GM21723 (cell line): ENCODE results near the gene SBNO2.

Source experiments
- ATAC-seq: cut with Tn5 transposase; IDR thresholded peaks from one replicate; pipeline ENCODE4 v1.9.1; 2021; ENCODE audit warnings: mild to moderate bottlenecking, moderate library complexity; ENCODE audit not compliant: unreplicated experiment

Gene SBNO2

GRCh38 chr19:1156305-1156801 lies 17.7 kb downstream of the SBNO2 start:
- ATAC-seq, result no peak

DNA sequence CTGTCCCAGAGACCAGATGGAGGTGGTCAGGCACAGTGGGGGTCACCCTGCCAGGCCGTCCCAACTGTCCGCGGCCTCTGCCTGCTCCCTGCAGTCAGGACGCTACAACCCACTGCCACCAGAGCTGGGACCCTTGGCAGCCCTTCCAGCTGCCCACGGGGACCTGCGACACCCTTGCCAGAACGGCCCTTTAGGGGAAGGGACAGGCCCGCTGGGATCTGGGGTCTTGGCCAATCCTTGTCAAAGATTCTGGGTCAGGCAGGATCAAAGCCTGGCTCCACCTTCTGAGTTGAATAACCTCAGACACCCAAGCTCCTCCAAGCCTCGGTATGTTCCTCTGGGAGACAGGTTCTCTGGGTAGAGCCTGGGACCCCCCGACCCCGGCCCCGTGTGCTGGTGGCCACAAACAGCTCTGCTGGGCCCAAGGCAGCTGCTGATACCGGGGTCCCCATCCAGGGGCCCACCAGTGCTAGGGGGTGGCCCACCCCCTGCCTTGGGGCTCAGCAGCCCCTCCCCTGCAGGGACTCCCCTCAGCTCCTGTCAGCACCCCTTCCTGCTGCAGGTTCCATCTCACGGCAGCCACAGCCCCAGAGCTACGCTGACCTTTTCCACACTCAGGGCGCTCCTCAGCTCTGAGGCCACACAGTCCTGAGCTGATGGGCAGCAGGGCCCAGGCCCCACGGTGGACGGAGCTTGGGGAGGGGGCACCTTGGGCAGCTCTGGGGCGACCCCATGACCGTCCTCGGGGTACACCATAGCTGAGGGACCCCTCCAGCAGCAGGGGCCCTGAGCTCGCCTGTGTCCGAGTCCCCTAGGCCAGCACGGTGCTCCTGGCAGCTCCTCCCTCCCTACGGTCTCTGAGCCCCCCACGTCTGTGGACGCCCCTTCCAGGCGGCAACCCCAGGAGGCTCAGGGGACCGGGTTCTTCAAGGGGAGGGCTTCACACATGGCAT lies 18.4 kb downstream of the SBNO2 start:
- ATAC-seq, result no peak

GRCh38 chr19:1154731-1155351 lies 19.2 kb downstream of the SBNO2 start:
- ATAC-seq, result no peak

DNA sequence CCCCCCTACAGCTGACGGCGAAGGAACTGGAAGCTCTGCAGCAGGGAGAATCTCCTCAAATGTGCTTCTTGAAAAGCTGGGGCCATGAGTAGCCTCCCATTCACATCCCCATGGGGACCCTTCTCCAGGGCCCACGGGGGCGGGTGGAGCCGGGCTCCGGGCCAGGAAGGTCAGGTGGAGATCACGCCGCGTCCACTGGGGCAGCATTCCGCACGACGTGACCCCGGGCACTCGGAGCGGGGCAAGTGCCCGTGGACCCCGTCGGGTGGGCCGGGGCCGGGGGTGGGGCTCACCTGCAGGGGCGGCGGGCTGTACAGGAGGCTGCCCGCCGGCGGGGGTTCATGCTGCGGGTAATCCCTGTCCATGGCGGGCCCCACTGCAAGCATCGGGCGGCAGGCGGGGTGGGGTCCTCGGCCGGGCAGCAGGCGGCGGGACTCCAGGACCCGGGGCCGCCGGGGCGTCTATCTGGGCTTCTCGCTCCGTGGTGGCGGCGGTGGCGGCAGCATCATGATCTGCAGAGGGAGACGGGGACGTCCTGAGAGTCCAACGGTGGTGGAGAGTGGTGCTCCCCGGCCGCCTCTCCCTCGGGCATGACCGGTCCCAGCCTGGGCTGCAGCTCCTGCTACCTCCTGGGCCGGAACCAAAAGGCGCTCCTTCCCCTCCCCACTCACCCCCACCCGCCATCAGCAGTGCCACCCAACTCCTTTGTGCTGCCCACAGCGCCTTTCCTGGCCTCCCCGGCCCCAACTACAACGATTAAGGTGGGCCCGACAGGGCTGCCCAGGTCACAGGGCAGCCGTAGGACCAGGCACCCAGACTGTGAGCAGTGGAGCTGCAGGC lies 20.0 kb downstream of the SBNO2 start:
- ATAC-seq, result no peak

DNA sequence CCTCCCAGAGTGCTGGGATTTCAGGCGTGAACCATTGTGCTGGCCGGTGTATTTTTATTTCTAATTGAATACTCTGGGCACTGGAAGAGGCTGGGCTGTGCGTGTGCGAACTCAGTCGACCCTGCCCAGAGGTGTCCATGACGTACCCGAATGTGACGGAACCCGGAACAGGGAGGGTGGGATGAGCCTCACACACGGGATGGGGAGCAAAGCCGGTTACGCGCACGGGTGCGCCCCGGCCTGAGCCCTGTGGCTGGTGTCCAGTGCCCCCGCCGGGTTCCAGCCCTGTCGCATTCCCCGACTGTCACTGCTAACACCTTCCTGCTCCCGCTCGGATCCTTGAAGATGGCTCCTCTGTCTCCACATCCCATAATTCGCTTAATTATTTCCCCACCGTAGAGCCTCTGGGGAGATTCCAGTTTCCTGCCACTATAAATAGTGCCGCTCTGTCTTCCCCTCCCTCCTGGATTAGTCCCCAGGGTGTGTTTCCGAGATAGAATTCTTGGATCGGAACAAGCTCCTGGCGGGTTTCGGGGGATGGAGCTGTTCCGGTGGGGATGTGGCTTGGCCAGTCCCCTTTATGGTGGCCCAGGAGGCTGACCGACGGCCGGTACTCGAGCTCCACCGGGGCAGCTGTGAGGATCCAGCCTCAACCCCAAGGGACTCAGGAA lies 22.0 kb downstream of the SBNO2 start:
- no peak for ATAC-seq

GRCh38 chr19:1151037-1151724 lies 22.9 kb downstream of the SBNO2 start:
- ATAC-seq, result no peak

DNA sequence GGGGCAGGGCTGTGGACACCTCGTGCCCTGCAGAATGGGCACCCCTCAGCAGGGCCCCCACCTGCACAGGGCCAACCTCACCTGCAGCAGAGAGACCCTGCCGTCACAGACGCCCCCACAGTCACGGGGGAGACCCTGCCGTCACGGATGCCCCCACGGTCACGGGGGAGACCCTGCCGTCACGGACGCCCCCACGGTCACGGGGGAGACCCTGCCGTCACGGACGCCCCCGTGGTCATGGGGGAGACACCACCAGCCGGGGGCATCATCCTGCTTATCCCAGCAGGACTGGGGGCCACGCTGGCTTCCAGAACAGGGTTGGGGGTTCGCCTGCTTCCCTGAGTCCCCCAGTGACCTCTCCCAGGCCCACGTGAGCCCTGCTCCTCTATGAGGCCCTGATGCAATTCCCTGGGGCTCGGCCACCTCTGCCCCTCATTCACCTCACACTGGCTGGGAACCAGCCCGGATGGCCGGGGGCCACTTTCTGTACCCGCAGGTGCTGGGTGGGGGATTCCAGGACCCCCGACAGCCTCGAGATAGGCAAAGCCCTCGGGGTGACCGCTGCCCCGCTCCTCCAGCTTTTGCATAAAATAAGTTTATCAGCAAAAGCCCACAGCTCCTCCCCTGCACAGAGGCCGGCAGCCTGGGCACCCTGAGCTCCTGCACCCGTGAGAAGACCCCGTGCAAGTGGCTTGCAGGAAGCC lies 23.6 kb downstream of the SBNO2 start:
- no peak for ATAC-seq

- ATAC-seq, result no peak
Observed at GRCh38 chr19:1149259-1150045, 24.6 kb downstream of the SBNO2 start.

GRCh38 chr19:1147934-1148549 lies 26.0 kb downstream of the SBNO2 start:
- ATAC-seq, result no peak

- ATAC-seq, result no peak
Observed at GRCh38 chr19:1146858-1147780, 26.9 kb downstream of the SBNO2 start.

DNA sequence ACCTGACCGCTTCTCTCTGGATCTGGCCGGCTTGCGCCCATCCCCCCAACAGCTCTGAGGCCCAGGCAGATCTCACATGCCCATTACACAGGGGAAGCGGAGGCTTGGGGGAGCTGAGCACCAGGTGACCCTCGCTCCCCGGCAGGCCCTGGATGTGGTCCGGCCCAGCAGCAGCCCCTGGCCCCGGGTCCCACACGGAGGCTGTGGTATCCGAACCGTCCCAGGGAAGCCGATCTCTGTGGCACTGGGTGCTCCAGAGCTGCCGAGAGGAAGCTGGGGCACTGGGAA lies 27.7 kb downstream of the SBNO2 start:
- ATAC-seq, result no peak

- no peak for ATAC-seq
Observed at GRCh38 chr19:1145635-1146411, 28.2 kb downstream of the SBNO2 start.

GRCh38 chr19:1144741-1145140 lies 29.3 kb downstream of the SBNO2 start:
- ATAC-seq, result no peak

GRCh38 chr19:1143828-1144399 lies 30.2 kb downstream of the SBNO2 start:
- ATAC-seq, result no peak

DNA sequence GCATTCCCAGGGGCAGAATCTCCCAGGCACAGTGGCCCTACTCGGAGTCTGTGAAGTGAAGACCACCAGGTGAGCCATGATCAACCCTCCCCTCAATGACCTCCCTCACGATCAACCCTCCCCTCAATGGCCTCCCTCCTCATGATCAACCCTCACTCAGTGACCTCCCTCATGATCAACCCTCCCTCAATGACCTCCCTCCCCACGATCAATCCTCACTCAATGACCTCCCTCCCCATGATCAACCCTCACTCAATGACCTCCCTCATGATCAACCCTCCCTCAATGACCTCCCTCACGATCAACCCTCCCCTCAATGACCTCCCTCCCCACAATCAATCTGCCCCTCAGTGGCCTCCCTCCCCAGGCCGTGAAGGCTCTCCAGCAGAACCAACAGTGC lies 32.1 kb downstream of the SBNO2 start:
- no peak for ATAC-seq

DNA sequence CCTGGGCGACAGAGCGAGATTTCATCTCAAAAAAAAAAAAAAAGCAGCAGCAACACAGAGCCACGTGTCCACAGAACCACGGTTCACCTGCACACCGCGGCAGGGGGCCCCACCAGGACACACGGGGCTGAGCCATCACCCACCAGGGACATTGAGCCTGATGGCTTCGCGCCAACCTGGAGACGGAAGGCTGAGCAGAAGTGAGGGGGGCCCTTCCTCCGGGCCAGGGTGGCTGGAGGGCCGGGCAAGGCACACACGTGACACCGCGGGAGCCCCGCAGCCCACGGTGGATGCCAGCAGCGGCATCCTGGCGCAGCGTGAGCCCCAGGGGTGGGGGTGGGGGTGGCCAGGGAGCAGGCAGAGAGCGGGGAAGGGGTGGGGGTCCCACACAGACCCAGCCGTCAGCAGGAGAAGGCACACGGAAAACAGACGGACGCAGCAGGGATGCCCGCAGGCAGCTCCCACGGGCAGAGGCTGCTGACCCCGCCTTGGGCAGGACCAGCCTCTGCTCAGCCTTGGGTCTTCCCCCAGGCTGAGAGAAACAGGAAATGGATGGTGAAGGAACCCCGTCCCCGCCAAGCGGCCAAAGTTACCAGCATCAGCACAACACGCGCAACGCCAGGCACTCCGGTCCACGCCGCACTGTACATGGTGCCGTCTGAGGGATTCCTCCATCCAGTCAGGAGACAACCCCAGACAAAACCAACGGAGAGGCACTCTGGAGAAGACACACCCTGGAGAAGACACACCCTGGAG lies 33.6 kb downstream of the SBNO2 start:
- no peak for ATAC-seq
